HepG2 (cell line): ENCODE results near the gene RHOV. TPM values are rescaled to one million over a fixed set of nuclear protein-coding genes. Genes with fewer than 3 reads are reported as not detected.

ENCODE experiments used
- ATAC-seq: fragments of 200-7000 bp; cut with Tn5 transposase; 3 replicates; pipeline ENCODE4 v1.9.1; 2020; ENCODE audit warnings: mild to moderate bottlenecking, moderate library complexity
- BruUV-seq: library from RNA; stranded (reverse); fragments of 400-500 nt; replicated peaks from 2 replicates; lab custom pipeline; 2021; lab: Mats Ljungman, UMichigan
- CTCF ChIA-PET: fragments of 300-600 bp; formaldehyde crosslinking; extraction: SDS; loops from one replicate; lab custom pipeline; 2021; ENCODE audit warnings: low total read pairs, inconsistent platforms, low intra/inter-chr PET ratio; lab: Yijun Ruan, JAX
- POLR2A ChIA-PET: fragments of 350-600 bp; sonication (Branson Sonifier 250); formaldehyde crosslinking; loops from one replicate; lab custom pipeline; 2020; ENCODE audit warnings: antibody characterized with exemption, inconsistent platforms; lab: Yijun Ruan, JAX
- DNase-seq: peaks from one replicate; pipeline ENCODE4 v3.0.0-alpha.2; 2015; ENCODE audit warnings: low spot score
- FAIRE-seq: peaks from 3 replicates; lab custom pipeline; 2011; peaks lifted over from hg19 to GRCh38; lab: Jason Lieb, UNC
- H2AFZ ChIP-seq: one replicate; pipeline ENCODE4 v1.6.1; 2011; ENCODE audit warnings: low read length, inconsistent platforms
- H3K27ac ChIP-seq: fragments of 300-600 bp; 3 replicates; pipeline ENCODE4 v1.8.0; 2011; ENCODE audit warnings: mixed run types, mild to moderate bottlenecking, mixed read lengths, low read length, inconsistent platforms; ENCODE audit not compliant: insufficient read depth; ENCODE audit errors: extremely low read length
- H3K27me3 ChIP-seq, 2 experiments: fragments of 200-600 bp in 1 of 2; 2 replicates in 1 of 2; 3 replicates in 1 of 2; pipeline versions ENCODE4 v1.6.0 to v1.8.0; 2011; ENCODE audit warnings: low read length in 2 of 2, mild to moderate bottlenecking in 2 of 2, moderate library complexity in 2 of 2, inconsistent platforms in 1 of 2; ENCODE audit not compliant: insufficient read depth in 2 of 2, control insufficient read depth in 1 of 2
- H3K36me3 ChIP-seq, 2 experiments: fragments of 200-600 bp in 1 of 2; replicated peaks in 1 of 2; 2 replicates in 1 of 2; 3 replicates in 1 of 2; pipeline versions ENCODE4 v1.5.1 to v1.8.0; 2011; ENCODE audit warnings: low read length in 2 of 2, inconsistent platforms in 1 of 2; ENCODE audit not compliant: insufficient read depth in 2 of 2, control insufficient read depth in 1 of 2
- H3K4me1 ChIP-seq: 2 replicates; pipeline ENCODE4 v1.5.1; 2012; ENCODE audit warnings: low read length, inconsistent platforms; ENCODE audit not compliant: insufficient read depth
- H3K4me2 ChIP-seq: 2 replicates; pipeline ENCODE4 v1.6.0; 2011; ENCODE audit warnings: low read depth, low read length, inconsistent platforms
- H3K4me3 ChIP-seq, 3 experiments: fragments of 200-600 bp in 1 of 3; sonication (generic), shearing (Covaris generic) in 1 of 3; replicated peaks in 1 of 3; 2 replicates each; pipeline ENCODE4 v1.5.1; 2011 to 2016; ENCODE audit warnings: low read length in 3 of 3, inconsistent platforms in 2 of 3, low read depth in 2 of 3, mild to moderate bottlenecking in 2 of 3, control low read depth in 1 of 3, mixed read lengths in 1 of 3; ENCODE audit not compliant: insufficient read depth in 1 of 3
- H3K79me2 ChIP-seq: one replicate; pipeline ENCODE4 v1.6.1; 2011; ENCODE audit warnings: low read length, inconsistent platforms; ENCODE audit not compliant: insufficient read depth
- H3K9ac ChIP-seq: 2 replicates; pipeline ENCODE4 v1.6.0; 2011; ENCODE audit warnings: mild to moderate bottlenecking, low read depth, low read length, inconsistent platforms; ENCODE audit not compliant: insufficient read depth
- H3K9me3 ChIP-seq: 2 replicates; pipeline ENCODE4 v1.5.1; 2012; ENCODE audit warnings: mild to moderate bottlenecking, low read length
- H4K20me1 ChIP-seq: 2 replicates; pipeline ENCODE4 v1.6.0; 2011; ENCODE audit warnings: inconsistent platforms, mild to moderate bottlenecking, low read length, moderate library complexity; ENCODE audit not compliant: insufficient read depth
- CEBPG ChIP-seq: IDR thresholded peaks from 2 replicates; pipeline ENCODE4 v1.6.1; 2016
- CTCF ChIP-seq: sonication (generic); formaldehyde crosslinking; IDR thresholded peaks from 2 replicates; pipeline ENCODE4 v1.5.0; 2020; ENCODE audit warnings: mild to moderate bottlenecking, missing genetic modification reagents, moderate library complexity
- FOXA1 ChIP-seq, 2 experiments: fragments of 450-650 bp in 1 of 2; sonication (generic) in 1 of 2; formaldehyde crosslinking in 1 of 2; IDR thresholded peaks; 2 replicates each; pipeline versions ENCODE4 v1.4.0 to v1.6.1; 2016 to 2020; ENCODE audit warnings: missing genetic modification reagents in 1 of 2
- FOXK2 ChIP-seq: fragments of 450-650 bp; IDR thresholded peaks from 2 replicates; pipeline ENCODE4 v1.6.1; 2016
- HNF4A ChIP-seq: sonication (generic); formaldehyde crosslinking; IDR thresholded peaks from 2 replicates; pipeline ENCODE4 v1.4.0; 2020; ENCODE audit warnings: missing genetic modification reagents
- IKZF4 ChIP-seq: sonication (generic); formaldehyde crosslinking; IDR thresholded peaks from 2 replicates; pipeline ENCODE4 v1.5.1; 2020; ENCODE audit warnings: borderline replicate concordance, mild to moderate bottlenecking, low read depth, missing genetic modification reagents; ENCODE audit errors: not compliant biosample characterization
- NR2C2 ChIP-seq: sonication (generic); formaldehyde crosslinking; IDR thresholded peaks from 2 replicates; pipeline ENCODE4 v1.4.0; 2020; ENCODE audit warnings: missing genetic modification reagents, mild to moderate bottlenecking, moderate library complexity, borderline replicate concordance
- PHB2 ChIP-seq: fragments of 450-650 bp; IDR thresholded peaks from 2 replicates; pipeline ENCODE4 v1.6.1; 2018; ENCODE audit not compliant: partially characterized antibody
- TBL1XR1 ChIP-seq: fragments of 150-350 bp; IDR thresholded peaks from 2 replicates; pipeline ENCODE4 v1.6.1; 2014; ENCODE audit warnings: borderline replicate concordance, low read length; ENCODE audit not compliant: partially characterized antibody
- ZNF44 ChIP-seq: sonication (generic); formaldehyde crosslinking; IDR thresholded peaks from 2 replicates; pipeline ENCODE4 v1.5.1; 2020; ENCODE audit warnings: mild to moderate bottlenecking, missing genetic modification reagents
- ZNF607 ChIP-seq: sonication (generic); formaldehyde crosslinking; IDR thresholded peaks from 2 replicates; pipeline ENCODE4 v1.5.1; 2020; ENCODE audit warnings: missing genetic modification reagents, mild to moderate bottlenecking, borderline replicate concordance
- ZNF687 ChIP-seq: sonication (generic); formaldehyde crosslinking; IDR thresholded peaks from 2 replicates; pipeline ENCODE4 v1.5.1; 2020; ENCODE audit warnings: mild to moderate bottlenecking, missing genetic modification reagents, moderate library complexity
- ZNF75D ChIP-seq: sonication (generic); formaldehyde crosslinking; IDR thresholded peaks from 2 replicates; pipeline ENCODE4 v1.8.1; 2023; ENCODE audit warnings: missing genetic modification reagents, mild to moderate bottlenecking, borderline replicate concordance
- ZNF772 ChIP-seq: sonication (generic); formaldehyde crosslinking; IDR thresholded peaks from 2 replicates; pipeline ENCODE4 v1.5.0; 2020; ENCODE audit warnings: mild to moderate bottlenecking, missing genetic modification reagents
- WGBS: methylation state at CpG from one replicate; pipeline ENCODE4 v1.1.6; 2017; ENCODE audit warnings: low lambda C conversion rate; 5-methylcytosine and 5-hydroxymethylcytosine counted together
- in situ Hi-C: cut with HindIII; loops from 2 replicates; pipeline ENCODE4 v1.10.0; 2017; ENCODE audit warnings: low pct_unique_long_range_greater_than_20kb; ENCODE audit not compliant: extremely low pct_ligation_motif_present
- intact Hi-C: fragments of 100-400 bp; cut with micrococcal nuclease; formaldehyde crosslinking; loops from one replicate; pipeline ENCODE4 v1.10.0; 2022; ENCODE audit not compliant: unreplicated experiment
- polyA plus RNA-seq, 8 experiments: library from polyadenylated mRNA; depleted of rRNA in 3 of 8; stranded (reverse) in 7 of 8; unstranded in 1 of 8; fragments of >200 nt; fragmentation: Illumina TruSeq in 4 of 8; extraction: Trizol in 4 of 8; gene quantifications; 2 replicates each; pipeline versions ENCODE4 v1.2.1 to v1.2.3, GENCODE V29; 2011 to 2016; ENCODE audit warnings: low read depth in 4 of 8, missing spikeins in 1 of 8, mixed read lengths in 1 of 8; ENCODE audit not compliant: insufficient read depth in 1 of 8
- total RNA-seq, 5 experiments: library from RNA; depleted of rRNA; stranded (reverse); fragments of >200 nt; fragmentation: Illumina TruSeq; extraction: Trizol; gene quantifications; 2 replicates each; pipeline ENCODE4 v1.2.3, GENCODE V29; 2016; ENCODE audit warnings: low read depth in 1 of 5

RHOV gene
- total and polyA plus RNA-seq, 2 of the 13 experiments (the other 11 are each of a cell fraction or from before 2014, with no cell fraction given): 0.17 to 0.18 TPM

- TF ChIP-seq ZNF772 (CRISPR knock-in tag) (peak; percentile 37; the same call in 1 of the 2 replicates), ZNF607 (CRISPR knock-in tag) (no peak), CTCF (CRISPR knock-in tag) (0 out of 2 replicates have a peak, but pooled peaks have one; percentile 3), IKZF4 (CRISPR knock-in tag) (peak; percentile 30), ZNF75D (CRISPR knock-in tag) (no peak), CEBPG (CRISPR knock-in tag) (peak; percentile 80)
Observed at GRCh38 chr15:40909662-40910630, 35.9 kb upstream of the RHOV start (continued).

- H3K4me1 ChIP-seq: peaks cover 60% of the 10 kb centered on the region
- H3K79me2 ChIP-seq: no peaks in the 10 kb centered on the region
- in situ Hi-C loops: loop anchor here (5.0 kb wide), 1 partner anchor 114 kb away; no protein-coding TSS in a partner anchor
- H3K36me3 ChIP-seq: peaks cover 4 to 8% of the 10 kb centered on the region in 2 experiments; a peak in 4 of 5 replicates
- peak overlapping the region; percentile 26 for H3K27ac ChIP-seq
- 3% methylated on average over 5 of the region's 7 CpGs for WGBS
- DNase-seq (no peak), ATAC-seq (no peak), FAIRE-seq (no peak)
- no peaks in the 10 kb centered on the region for H4K20me1 ChIP-seq
- CTCF ChIA-PET: no interaction called here
- no TSS peak for BruUV-seq
- POLR2A ChIA-PET: interaction anchor here (1.4 to 2.1 kb wide), 3 partner anchors 14 to 21 kb away, joined by 3 to 6 read pairs (median 4); partner anchors contain the start of genes DLL4 and VPS18
- no peak overlapping the region for H2AFZ ChIP-seq
- H3K9ac ChIP-seq: peak overlapping the region; percentile 61
- H3K4me3 ChIP-seq: peak overlapping the region in 2 of 3 experiments; percentile 62 to 83; a peak in 4 of 6 replicates
- no peaks in the 10 kb centered on the region; a peak in 1 of 5 replicates for H3K27me3 ChIP-seq
- H3K4me2 ChIP-seq: peak overlapping the region; percentile 98
- intact Hi-C loops: loop anchor here (5.0 kb wide), 2 partner anchors 34 to 424 kb away; partner anchors contain the start of genes NUSAP1 and OIP5
- H3K9me3 ChIP-seq: no peaks in the 10 kb centered on the region
- peak; percentile 39; the same call in 1 of the 2 replicates for TF ChIP-seq NR2C2 (CRISPR knock-in tag)
- no peak for TF ChIP-seq PHB2
- no peak for TF ChIP-seq ZNF44 (CRISPR knock-in tag)
- TF ChIP-seq ZNF687 (CRISPR knock-in tag): peak; percentile 40; the same call in 1 of the 2 replicates
- TF ChIP-seq HNF4A (CRISPR knock-in tag): peak; percentile 13; the same call in 1 of the 2 replicates
- TF ChIP-seq FOXK2: no peak
- no peak for TF ChIP-seq FOXA1 (IDR thresholded peaks at IDR 0.05)
- TF ChIP-seq FOXA1 (CRISPR knock-in tag; IDR thresholded peaks at IDR 0.05): no peak
- no peak for TF ChIP-seq TBL1XR1
Observed at GRCh38 chr15:40908095-40908494, 34.1 kb upstream of the RHOV start.
